Loucy (cell line): Measurements from ENCODE around the gene XRCC3.

Experiments used
- EZH2phosphoT487 ChIP-seq: fragments of 200-600 bp; IDR thresholded peaks from 2 replicates; pipeline ENCODE4 v1.6.1; 2018; ENCODE audit warnings: antibody characterized with exemption, mild to moderate bottlenecking, moderate library complexity, borderline replicate concordance
- TF ChIP-seq, protein P1 (sequence below): fragments of 200-600 bp; sonication (generic); conservative IDR thresholded peaks from 2 replicates; pipeline ENCODE4 v1.5.1; 2014; ENCODE audit warnings: mild to moderate bottlenecking, antibody characterized with exemption, low read length

DNA sequence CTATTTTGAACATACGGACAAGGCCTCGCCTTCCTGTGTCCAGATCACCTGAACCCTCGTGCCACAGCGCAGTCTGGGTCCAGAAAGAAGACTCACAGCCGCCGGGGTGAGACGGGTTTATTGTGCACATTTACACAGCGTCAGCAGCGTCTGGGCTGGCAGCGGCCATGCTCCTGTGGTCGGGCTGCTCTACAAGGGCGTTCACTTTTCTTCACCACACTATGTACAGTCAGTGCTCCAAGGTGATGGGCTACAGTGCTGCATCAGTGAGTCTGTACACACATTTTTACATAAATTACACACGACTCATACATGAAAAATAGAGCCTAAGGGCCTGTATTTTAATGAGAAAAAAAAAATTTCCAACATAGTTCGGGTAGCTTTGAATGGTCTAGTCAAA, 18.4 kb upstream of the XRCC3 start:
- TF ChIP-seq, protein P1, sequence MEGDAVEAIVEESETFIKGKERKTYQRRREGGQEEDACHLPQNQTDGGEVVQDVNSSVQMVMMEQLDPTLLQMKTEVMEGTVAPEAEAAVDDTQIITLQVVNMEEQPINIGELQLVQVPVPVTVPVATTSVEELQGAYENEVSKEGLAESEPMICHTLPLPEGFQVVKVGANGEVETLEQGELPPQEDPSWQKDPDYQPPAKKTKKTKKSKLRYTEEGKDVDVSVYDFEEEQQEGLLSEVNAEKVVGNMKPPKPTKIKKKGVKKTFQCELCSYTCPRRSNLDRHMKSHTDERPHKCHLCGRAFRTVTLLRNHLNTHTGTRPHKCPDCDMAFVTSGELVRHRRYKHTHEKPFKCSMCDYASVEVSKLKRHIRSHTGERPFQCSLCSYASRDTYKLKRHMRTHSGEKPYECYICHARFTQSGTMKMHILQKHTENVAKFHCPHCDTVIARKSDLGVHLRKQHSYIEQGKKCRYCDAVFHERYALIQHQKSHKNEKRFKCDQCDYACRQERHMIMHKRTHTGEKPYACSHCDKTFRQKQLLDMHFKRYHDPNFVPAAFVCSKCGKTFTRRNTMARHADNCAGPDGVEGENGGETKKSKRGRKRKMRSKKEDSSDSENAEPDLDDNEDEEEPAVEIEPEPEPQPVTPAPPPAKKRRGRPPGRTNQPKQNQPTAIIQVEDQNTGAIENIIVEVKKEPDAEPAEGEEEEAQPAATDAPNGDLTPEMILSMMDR, result no peak
- TF ChIP-seq EZH2phosphoT487, result no peak
